Bone marrow (tissue), 2 donors: Measurements from ENCODE around the gene GRM8.
"Not testable (repeated sequence)": the region's sequence is repeated elsewhere in the genome, so short reads cannot be mapped to it uniquely, and the experiment has no call there.

Source experiments
- DNase-seq, 2 donors: peaks; one replicate each; lab custom pipeline; 2025; lab: John Stamatoyannopoulos, UW

Gene GRM8

DNA sequence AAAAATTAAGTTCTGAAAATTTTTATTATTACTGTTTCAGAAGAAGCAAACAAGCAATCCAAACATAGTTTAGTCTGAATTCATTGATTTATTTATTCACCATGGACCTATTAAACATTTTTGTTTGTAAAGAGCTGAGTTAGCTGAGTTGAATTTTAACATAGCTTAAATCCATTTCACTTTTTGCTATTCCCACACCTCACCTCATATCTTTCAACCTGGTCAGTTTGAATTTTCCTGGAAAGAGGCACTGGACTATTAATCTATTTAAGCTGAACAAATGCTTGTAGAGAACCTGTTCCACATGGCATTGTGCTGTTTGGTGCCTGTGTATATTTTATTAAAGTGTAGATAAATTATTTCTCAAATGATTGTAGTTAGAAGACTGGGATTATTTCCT lies 344.2 kb downstream of the GRM8 start:
- DNase-seq: not testable (repeated sequence)

DNA sequence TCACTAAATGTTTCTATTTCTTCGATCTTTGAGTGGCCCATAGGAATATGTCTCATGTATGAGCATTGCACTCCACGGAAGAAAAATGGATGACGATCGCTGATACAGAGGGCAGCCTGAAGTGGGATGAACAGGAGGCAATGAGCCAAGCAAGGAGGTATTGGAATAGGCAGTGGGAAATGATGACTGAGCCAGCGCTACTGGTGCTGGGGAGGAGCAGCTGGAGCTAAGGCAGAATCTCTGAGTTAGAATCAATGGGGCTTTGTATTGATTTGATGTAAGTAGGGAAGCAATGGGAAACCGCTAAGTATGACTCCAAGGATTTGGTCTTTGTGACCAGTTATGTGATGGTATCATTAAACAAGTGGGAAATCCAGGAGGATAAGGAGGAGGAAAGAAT lies 345.1 kb downstream of the GRM8 start:
- DNase-seq: not testable (repeated sequence)

DNA sequence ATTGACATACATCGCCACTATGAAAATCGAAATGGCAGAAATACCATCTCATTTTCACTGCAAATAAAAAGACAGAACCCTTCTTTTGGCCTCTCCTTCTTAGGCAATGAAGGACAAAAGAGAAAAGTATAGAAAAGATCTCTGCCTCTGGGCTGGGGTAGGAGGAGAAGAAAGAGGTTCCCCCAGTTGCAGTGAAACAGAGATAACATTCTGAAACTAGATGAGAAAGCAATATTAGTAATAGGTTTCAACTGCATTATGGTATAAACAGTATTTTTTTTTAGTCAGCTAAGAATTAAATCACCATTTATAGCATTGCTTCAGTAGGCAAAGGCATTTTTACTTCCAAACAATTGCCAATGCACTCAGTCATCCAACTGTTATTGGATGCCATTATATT lies 347.5 kb downstream of the GRM8 start:
- not testable (repeated sequence) for DNase-seq

GRCh38 chr7:126901041-126901765 lies 351.5 kb downstream of the GRM8 start:
- not testable (repeated sequence) for DNase-seq

DNA sequence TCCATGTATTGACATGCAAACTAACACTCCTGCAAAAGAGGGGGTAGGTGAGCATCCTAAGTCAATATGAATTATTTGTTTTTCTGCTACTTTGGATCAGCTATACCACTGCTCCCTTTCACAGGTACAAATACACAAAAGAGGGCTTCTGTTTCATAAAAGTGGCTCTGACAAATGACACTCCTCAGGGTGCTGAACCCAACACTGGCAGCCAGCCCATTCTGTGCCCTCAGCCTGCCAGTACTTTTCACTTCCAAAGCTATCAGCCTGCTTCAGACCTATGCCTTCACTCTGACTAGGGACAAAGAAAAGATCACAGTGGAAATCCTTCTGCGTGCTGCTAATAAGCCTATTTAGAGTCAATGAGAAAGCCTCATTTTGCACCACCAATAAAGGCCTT lies 364.8 kb downstream of the GRM8 start:
- DNase-seq: not testable (repeated sequence)

GRCh38 chr7:126887560-126887959 lies 365.2 kb downstream of the GRM8 start:
- DNase-seq: not testable (repeated sequence)

GRCh38 chr7:126882730-126883129 lies 370.0 kb downstream of the GRM8 start:
- DNase-seq: not testable (repeated sequence)

DNA sequence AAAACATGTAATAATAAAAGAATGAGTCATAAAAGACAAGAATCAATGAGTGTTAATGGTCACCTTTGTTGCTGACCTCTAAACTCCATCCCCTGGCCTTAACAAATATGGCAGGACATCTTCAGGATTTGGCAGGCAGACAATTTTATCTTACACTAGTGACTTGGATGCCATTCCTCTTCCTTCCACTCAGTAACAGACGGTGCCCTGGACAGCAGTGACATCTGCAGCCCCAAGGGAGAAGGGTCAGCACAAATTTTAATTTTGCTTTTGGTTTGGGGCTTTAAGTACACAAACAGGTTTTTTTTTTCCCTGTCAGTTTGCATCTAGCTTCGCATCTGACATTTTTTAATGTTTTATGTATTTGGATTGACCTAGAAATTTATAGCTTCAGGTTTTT lies 370.8 kb downstream of the GRM8 start:
- not testable (repeated sequence) for DNase-seq

DNA sequence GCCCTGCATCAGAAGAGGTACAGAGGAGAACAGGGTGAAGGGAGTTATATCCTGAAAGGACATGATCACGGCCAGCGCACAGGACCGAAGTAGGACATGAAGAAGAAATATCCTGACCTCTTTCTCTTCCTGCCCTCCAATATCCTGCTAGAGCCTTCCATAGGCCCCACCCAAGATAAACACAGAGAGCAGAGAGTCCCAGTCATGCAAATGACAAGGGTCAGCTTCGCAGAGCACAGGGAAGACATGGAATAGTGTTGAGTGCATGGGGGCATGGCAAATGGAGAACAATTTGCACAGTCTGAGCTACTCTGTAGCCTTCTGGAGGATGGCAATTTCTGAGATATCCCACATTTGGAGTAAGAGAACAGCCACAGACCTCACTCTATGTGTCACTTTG lies 371.4 kb downstream of the GRM8 start:
- DNase-seq: no peak

- not testable (repeated sequence) for DNase-seq
Observed at GRCh38 chr7:126876536-126876935, 376.2 kb downstream of the GRM8 start.

- DNase-seq: no peak
Observed at GRCh38 chr7:126856691-126857291, 395.9 kb downstream of the GRM8 start.

GRCh38 chr7:126845331-126845730 lies 407.4 kb downstream of the GRM8 start:
- no peak for DNase-seq

DNA sequence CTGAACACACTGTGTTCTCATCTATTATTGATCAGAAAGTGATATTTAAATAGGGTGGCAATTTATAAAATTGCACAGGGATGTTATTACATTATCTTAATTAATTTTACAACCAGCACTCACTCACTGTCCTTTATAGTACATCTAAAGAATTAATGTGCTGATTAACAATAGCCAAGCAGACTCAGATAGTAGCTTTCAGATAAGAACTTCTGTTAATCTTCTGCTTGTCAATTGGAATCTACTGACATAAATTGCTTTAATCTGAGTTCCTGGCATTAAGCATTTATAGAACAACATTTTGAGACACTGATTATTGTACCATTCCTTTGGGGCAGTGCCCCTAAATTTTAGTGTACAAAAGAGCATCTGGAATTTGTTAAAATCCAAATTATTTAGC lies 408.9 kb downstream of the GRM8 start:
- no peak for DNase-seq

DNA sequence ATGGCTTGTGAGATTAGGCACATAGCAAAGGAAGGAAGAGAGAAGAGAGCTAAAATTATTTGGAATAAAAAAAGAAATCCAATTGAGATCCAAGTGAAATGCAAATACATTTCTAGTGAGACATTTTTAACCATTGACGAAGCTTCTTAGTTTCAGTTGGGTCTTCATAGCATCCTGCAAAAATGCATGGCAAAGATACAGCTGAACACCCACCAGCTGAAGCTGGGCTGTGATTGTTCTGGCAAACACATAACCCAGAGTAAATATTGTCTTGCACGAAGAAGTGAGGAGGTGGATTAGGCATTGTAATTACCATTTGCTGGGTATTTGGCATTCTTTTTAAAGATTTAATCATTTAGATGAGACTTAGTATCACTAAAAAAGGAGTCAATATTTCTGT lies 409.4 kb downstream of the GRM8 start:
- no peak for DNase-seq

DNA sequence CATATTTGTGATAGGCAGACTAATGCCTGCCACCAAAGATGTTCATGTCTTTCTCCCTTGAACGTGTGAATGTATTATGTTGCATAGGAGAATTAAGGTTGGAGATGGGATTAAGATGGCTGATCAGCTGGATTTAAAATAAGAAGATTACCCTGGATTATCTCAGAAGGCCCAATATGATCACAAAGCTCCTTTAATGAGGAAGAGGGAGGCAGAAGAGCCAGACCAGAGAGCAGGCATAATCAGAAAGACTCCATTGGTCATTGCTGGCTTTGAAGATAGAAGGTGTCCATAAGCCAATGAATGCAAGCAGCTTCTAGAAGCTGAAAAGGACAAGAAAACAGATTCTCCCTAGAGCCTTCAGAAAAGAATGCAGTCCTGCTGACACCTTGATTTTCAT lies 410.3 kb downstream of the GRM8 start:
- DNase-seq: no peak

DNA sequence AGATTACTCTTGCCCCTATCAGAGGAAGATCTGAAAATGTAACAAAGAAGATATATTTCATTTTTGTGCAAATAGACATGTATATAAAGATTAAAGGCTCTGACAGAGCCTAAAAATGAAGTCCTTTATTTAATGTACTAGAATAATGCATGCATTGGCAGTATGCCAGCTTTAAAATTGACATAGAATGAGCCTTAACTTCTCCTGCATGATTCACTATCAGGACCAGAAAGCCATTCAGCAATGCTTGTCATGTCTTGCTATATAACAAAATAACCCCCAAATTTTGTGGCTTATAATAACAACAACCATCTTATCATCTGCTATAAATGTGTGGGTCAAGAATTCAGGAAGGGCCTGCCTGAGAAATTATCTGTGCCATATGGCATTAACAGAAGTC lies 411.9 kb downstream of the GRM8 start:
- DNase-seq: no peak

DNA sequence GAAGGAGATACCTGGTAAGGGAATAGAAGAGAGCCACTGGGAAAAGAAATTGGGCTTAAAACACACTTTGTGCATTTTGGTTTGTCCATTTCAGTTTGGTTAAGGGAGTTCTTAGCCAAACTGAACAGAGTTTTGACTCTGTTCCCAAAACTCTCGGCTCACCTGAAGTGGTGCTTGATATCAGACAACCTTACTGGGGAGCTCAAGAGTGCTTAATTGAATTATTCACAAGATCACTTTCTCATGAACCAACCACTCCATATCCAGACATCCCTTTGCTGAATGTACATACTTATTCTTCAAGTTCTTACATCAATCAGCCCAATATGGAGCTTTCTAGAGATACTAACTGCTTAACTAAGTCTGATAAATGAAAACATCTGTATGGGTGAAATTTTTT lies 413.1 kb downstream of the GRM8 start:
- DNase-seq: no peak

- DNase-seq: no peak
Observed at GRCh38 chr7:126838194-126838593, 414.5 kb downstream of the GRM8 start.

DNA sequence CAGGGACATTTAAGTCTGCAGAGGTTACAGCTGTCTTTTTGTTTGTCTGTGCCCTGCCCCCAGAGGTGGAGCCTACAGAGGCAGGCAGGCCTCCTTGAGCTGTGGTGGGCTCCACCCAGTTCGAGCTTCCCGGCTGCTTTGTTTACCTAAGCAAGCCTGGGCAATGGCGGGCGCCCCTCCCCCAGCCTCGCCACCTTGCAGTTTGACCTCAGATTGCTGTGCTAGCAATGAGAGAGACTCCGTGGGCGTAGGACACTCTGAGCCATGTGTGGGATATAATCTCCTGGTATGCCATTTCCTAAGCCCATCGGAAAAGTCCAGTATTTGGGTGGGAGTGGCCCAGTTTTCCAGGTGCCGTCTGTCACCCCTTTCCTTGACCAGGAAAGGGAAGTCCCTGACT lies 421.5 kb downstream of the GRM8 start:
- not testable (repeated sequence) for DNase-seq

DNA sequence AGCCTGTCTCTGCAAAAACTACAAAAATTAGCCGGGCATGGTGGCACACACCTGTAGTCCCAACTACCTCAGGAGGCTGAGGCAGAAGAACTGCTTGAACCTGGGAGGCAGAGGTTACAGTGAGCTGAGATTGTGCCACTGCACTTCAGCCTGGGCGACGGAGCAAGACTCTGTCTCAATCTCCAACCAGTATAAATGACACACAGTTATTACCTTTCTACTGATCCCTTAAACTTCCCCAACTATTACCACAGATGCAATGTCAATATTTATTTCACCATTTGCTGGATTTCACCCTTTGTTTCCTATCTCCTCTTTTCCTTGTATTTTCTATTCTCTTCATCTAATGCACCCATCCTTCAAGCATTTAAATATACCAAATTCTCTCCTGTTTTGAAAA lies 431.8 kb downstream of the GRM8 start:
- no peak for DNase-seq

GRCh38 chr7:126819197-126819484 lies 433.6 kb downstream of the GRM8 start:
- no peak for DNase-seq

- no peak for DNase-seq
Observed at GRCh38 chr7:126818393-126819196, 434.1 kb downstream of the GRM8 start.

DNA sequence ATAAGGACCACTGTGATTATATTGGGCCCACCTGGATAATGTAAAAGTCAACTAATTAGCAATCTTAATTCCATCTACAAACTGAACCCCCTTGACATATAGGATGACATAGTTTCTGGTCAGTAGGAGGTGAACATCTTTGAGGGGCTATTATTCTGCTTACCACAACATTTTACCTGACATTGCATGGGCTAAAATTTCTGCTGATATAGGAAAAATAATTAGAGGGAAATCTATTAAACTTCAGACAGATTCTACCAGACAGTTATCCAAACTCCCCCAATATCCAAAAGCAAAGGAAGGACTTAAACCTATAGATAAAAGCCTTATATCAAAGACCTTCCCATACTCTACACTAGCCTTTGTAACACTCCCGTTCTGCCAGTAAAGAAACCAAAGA lies 443.6 kb downstream of the GRM8 start:
- DNase-seq: no peak
